GM18870 (cell line): ENCODE measurements around the gene DOCK1.

Experiments
- ATAC-seq: cut with Tn5 transposase; IDR thresholded peaks from one replicate; pipeline ENCODE4 v1.9.1; 2021; ENCODE audit warnings: moderate library complexity; ENCODE audit not compliant: unreplicated experiment

DOCK1 gene

GRCh38 chr10:126949161-126949503 is 43.9 kb downstream of the DOCK1 start:
- ATAC-seq: no peak

GRCh38 chr10:126950401-126951105 is 45.3 kb downstream of the DOCK1 start:
- ATAC-seq: no peak

- no peak for ATAC-seq
These were observed 48.7 kb downstream of the DOCK1 start for GRCh38 chr10:126953886-126954285.

GRCh38 chr10:126955396-126955795 is 50.2 kb downstream of the DOCK1 start:
- no peak for ATAC-seq

- ATAC-seq: no peak
These were observed 50.9 kb downstream of the DOCK1 start for GRCh38 chr10:126955934-126956711.

- no peak for ATAC-seq
These were observed 51.5 kb downstream of the DOCK1 start for GRCh38 chr10:126956712-126957108.

GRCh38 chr10:126957111-126957510 is 51.9 kb downstream of the DOCK1 start:
- no peak for ATAC-seq

- no peak for ATAC-seq
These were observed 54.2 kb downstream of the DOCK1 start for GRCh38 chr10:126959431-126959830.

GRCh38 chr10:126959906-126960685 is 54.9 kb downstream of the DOCK1 start:
- no peak for ATAC-seq

- ATAC-seq: no peak
These were observed 58.1 kb downstream of the DOCK1 start for GRCh38 chr10:126963354-126963753.

- no peak for ATAC-seq
These were observed 59.0 kb downstream of the DOCK1 start for GRCh38 chr10:126964190-126964589.

- no peak for ATAC-seq
These were observed 61.7 kb downstream of the DOCK1 start for GRCh38 chr10:126966938-126967337.

- no peak for ATAC-seq
These were observed 64.1 kb downstream of the DOCK1 start for GRCh38 chr10:126969310-126969709.

GRCh38 chr10:126972635-126973414 is 67.6 kb downstream of the DOCK1 start:
- no peak for ATAC-seq

- no peak for ATAC-seq
These were observed 70.0 kb downstream of the DOCK1 start for GRCh38 chr10:126975221-126975620.

GRCh38 chr10:126977216-126977615 is 72.0 kb downstream of the DOCK1 start:
- ATAC-seq: no peak

GRCh38 chr10:126979311-126979710 is 74.1 kb downstream of the DOCK1 start:
- ATAC-seq: no peak

GRCh38 chr10:126993208-126993607 is 88.0 kb downstream of the DOCK1 start:
- ATAC-seq: no peak

GRCh38 chr10:126997801-126998590 is 92.8 kb downstream of the DOCK1 start:
- ATAC-seq: no peak

GRCh38 chr10:127000598-127000997 is 95.4 kb downstream of the DOCK1 start:
- ATAC-seq: no peak
